GM13976 (cell line): Measurements from ENCODE around the gene SPRR3.
A peak's percentile ranks its signal among the peaks of the same experiment; 100 is the strongest.

Experiments used
- DNase-seq: peaks from one replicate; pipeline ENCODE4 v3.0.0; 2012; ENCODE audit warnings: low spot score
- CTCF ChIP-seq: IDR thresholded peaks from 2 replicates; pipeline ENCODE4 v1.5.1; 2012; ENCODE audit warnings: borderline replicate concordance, mild to moderate bottlenecking; ENCODE audit not compliant: insufficient read depth; ENCODE audit errors: extremely low read depth, missing control alignments, control extremely low read depth
- in situ Hi-C: fragments of 300-500 bp; cut with MboI; formaldehyde crosslinking; loops from one replicate; pipeline ENCODE4 v1.12.0; 2022; ENCODE audit warnings: low sequenced_read_pairs, mixed read lengths, inconsistent platforms; ENCODE audit not compliant: unreplicated experiment

SPRR3 gene

GRCh38 chr1:152968248-152968647 is 33.3 kb upstream of the SPRR3 start:
- peak; percentile 27 for DNase-seq
- in situ Hi-C loops: loop anchor here (25.0 kb wide), 1 partner anchor 219 kb away; no protein-coding TSS in a partner anchor
- no peak for TF ChIP-seq CTCF

GRCh38 chr1:152969036-152969435 is 32.5 kb upstream of the SPRR3 start:
- DNase-seq: no peak
- in situ Hi-C loops: loop anchor here (25.0 kb wide), 1 partner anchor 218 kb away; no protein-coding TSS in a partner anchor
- TF ChIP-seq CTCF: no peak

- in situ Hi-C loops: loop anchor here (25.0 kb wide), 1 partner anchor 217 kb away; no protein-coding TSS in a partner anchor
- DNase-seq: no peak
- no peak for TF ChIP-seq CTCF
These were observed 31.1 kb upstream of the SPRR3 start, which contains the start of gene SPRR4 for GRCh38 chr1:152970495-152970894. Gene SPRR4 (plus strand): TSS chr1:152970648. CDS start chr1:152971891, 1,243 bp downstream.

- DNase-seq: no peak
- no peak for TF ChIP-seq CTCF
- in situ Hi-C loops: loop anchor here (25.0 kb wide), 1 partner anchor 215 kb away; no protein-coding TSS in a partner anchor
These were observed 29.2 kb upstream of the SPRR3 start for GRCh38 chr1:152972196-152972886.

- DNase-seq: no peak
- in situ Hi-C loops: no loop called here
- TF ChIP-seq CTCF: no peak
These were observed 24.9 kb upstream of the SPRR3 start for GRCh38 chr1:152976688-152977087.

- TF ChIP-seq CTCF: no peak
- no peak for DNase-seq
- in situ Hi-C loops: no loop called here
These were observed 23.9 kb upstream of the SPRR3 start for GRCh38 chr1:152977614-152978013.
